GM23338 (cell line): ENCODE data around the gene VAX1.
A peak's percentile ranks its signal among the peaks of the same experiment; 100 is the strongest.

Experiments
- CTCF ChIP-seq, 2 experiments: fragments of 200-600 bp in 1 of 2; sonication (generic) in 1 of 2; conservative IDR thresholded peaks; 2 replicates each; pipeline versions ENCODE4 v1.5.1 to v1.6.1; 2016 to 2017; ENCODE audit warnings: antibody characterized with exemption in 2 of 2, low read depth in 2 of 2, mild to moderate bottlenecking in 2 of 2, moderate library complexity in 1 of 2
- EZH2 ChIP-seq: fragments of 200-600 bp; sonication (generic); IDR thresholded peaks from one replicate; pipeline ENCODE4 v1.8.0; 2017; ENCODE audit warnings: antibody characterized with exemption, mild to moderate bottlenecking, low read depth; ENCODE audit not compliant: unreplicated experiment
- STAT1 ChIP-seq: IDR thresholded peaks from one replicate; pipeline ENCODE4 v1.6.1; 2016; ENCODE audit warnings: antibody characterized with exemption; ENCODE audit not compliant: unreplicated experiment
- TF ChIP-seq, protein P1 (sequence below): IDR thresholded peaks from one replicate; pipeline ENCODE4 v1.6.1; 2018; ENCODE audit warnings: antibody characterized with exemption; ENCODE audit not compliant: unreplicated experiment

- TF ChIP-seq, protein P1, sequence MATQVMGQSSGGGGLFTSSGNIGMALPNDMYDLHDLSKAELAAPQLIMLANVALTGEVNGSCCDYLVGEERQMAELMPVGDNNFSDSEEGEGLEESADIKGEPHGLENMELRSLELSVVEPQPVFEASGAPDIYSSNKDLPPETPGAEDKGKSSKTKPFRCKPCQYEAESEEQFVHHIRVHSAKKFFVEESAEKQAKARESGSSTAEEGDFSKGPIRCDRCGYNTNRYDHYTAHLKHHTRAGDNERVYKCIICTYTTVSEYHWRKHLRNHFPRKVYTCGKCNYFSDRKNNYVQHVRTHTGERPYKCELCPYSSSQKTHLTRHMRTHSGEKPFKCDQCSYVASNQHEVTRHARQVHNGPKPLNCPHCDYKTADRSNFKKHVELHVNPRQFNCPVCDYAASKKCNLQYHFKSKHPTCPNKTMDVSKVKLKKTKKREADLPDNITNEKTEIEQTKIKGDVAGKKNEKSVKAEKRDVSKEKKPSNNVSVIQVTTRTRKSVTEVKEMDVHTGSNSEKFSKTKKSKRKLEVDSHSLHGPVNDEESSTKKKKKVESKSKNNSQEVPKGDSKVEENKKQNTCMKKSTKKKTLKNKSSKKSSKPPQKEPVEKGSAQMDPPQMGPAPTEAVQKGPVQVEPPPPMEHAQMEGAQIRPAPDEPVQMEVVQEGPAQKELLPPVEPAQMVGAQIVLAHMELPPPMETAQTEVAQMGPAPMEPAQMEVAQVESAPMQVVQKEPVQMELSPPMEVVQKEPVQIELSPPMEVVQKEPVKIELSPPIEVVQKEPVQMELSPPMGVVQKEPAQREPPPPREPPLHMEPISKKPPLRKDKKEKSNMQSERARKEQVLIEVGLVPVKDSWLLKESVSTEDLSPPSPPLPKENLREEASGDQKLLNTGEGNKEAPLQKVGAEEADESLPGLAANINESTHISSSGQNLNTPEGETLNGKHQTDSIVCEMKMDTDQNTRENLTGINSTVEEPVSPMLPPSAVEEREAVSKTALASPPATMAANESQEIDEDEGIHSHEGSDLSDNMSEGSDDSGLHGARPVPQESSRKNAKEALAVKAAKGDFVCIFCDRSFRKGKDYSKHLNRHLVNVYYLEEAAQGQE, result no peak
- TF ChIP-seq EZH2 (peak; percentile 62), CTCF (conservative IDR thresholded peaks at IDR 0.05; ENCODE audit: low read depth in 2 of 2) (peak; percentile 91 to 95), STAT1 (no peak)
Observed at GRCh38 chr10:117175901-117176534, 37.9 kb upstream of the VAX1 start.
